Endothelial cell of umbilical vein (primary cell): ENCODE results near the gene WRNIP1.

ENCODE experiments used
- EZH2 ChIP-seq: IDR thresholded peaks from 2 replicates; pipeline ENCODE4 v1.6.1; 2012; ENCODE audit warnings: borderline replicate concordance, low read depth, mild to moderate bottlenecking, moderate library complexity, low read length, inconsistent platforms; ENCODE audit not compliant: severe bottlenecking
- FOS ChIP-seq: IDR thresholded peaks from 2 replicates; pipeline ENCODE4 v1.6.1; 2011; ENCODE audit warnings: mild to moderate bottlenecking, low read length, moderate library complexity, borderline replicate concordance; ENCODE audit not compliant: insufficient read depth
- GATA2 ChIP-seq: IDR thresholded peaks from 2 replicates; pipeline ENCODE4 v1.7.0; 2011; ENCODE audit warnings: low read depth, mild to moderate bottlenecking, moderate library complexity, mixed read lengths, low read length; ENCODE audit not compliant: insufficient read length, insufficient read depth
- JUN ChIP-seq: IDR thresholded peaks from 2 replicates; pipeline ENCODE4 v1.6.1; 2011; ENCODE audit warnings: borderline replicate concordance, low read depth; ENCODE audit not compliant: insufficient read length, insufficient read depth
- MAX ChIP-seq: IDR thresholded peaks from 2 replicates; pipeline ENCODE4 v1.6.1; 2011; ENCODE audit not compliant: insufficient read depth, insufficient read length
- MYC ChIP-seq: IDR thresholded peaks from one replicate; pipeline ENCODE4 v1.6.1; 2011; ENCODE audit warnings: mild to moderate bottlenecking, low read depth, low read length
- POLR2A ChIP-seq: IDR thresholded peaks from 2 replicates; pipeline ENCODE4 v1.6.1; 2012; ENCODE audit warnings: low read depth, mild to moderate bottlenecking, control low read depth, low read length
- POLR2AphosphoS5 ChIP-seq: IDR thresholded peaks from 2 replicates; pipeline ENCODE4 v1.6.1; 2012; ENCODE audit warnings: low read depth, mild to moderate bottlenecking, control low read depth, low read length, moderate library complexity; ENCODE audit not compliant: insufficient read depth
- TF ChIP-seq, protein P1 (sequence below), 2 donors: IDR thresholded peaks; 1 replicate in 1 of 2; 2 replicates in 1 of 2; pipeline ENCODE4 v1.5.1; 2011; ENCODE audit warnings: low read length in 2 of 2, mild to moderate bottlenecking in 2 of 2, moderate library complexity in 2 of 2, control low read depth in 1 of 2, inconsistent platforms in 1 of 2, low read depth in 1 of 2; ENCODE audit not compliant: insufficient read depth in 1 of 2; ENCODE audit errors: extremely low read depth in 1 of 2

GRCh38 chr6:2786269-2786668 lies 21.1 kb downstream of the WRNIP1 start:
- TF ChIP-seq, protein P1, sequence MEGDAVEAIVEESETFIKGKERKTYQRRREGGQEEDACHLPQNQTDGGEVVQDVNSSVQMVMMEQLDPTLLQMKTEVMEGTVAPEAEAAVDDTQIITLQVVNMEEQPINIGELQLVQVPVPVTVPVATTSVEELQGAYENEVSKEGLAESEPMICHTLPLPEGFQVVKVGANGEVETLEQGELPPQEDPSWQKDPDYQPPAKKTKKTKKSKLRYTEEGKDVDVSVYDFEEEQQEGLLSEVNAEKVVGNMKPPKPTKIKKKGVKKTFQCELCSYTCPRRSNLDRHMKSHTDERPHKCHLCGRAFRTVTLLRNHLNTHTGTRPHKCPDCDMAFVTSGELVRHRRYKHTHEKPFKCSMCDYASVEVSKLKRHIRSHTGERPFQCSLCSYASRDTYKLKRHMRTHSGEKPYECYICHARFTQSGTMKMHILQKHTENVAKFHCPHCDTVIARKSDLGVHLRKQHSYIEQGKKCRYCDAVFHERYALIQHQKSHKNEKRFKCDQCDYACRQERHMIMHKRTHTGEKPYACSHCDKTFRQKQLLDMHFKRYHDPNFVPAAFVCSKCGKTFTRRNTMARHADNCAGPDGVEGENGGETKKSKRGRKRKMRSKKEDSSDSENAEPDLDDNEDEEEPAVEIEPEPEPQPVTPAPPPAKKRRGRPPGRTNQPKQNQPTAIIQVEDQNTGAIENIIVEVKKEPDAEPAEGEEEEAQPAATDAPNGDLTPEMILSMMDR (IDR thresholded peaks at IDR 0.05; ENCODE audit: extremely low read depth in 1 of 2, insufficient read depth in 1 of 2, low read depth in 1 of 2, low read length in 2 of 2): no peak
- TF ChIP-seq EZH2: no peak
- no peak for TF ChIP-seq POLR2AphosphoS5
- no peak for TF ChIP-seq MYC
- no peak for TF ChIP-seq POLR2A
- no peak for TF ChIP-seq MAX
- no peak for TF ChIP-seq FOS
- TF ChIP-seq GATA2: no peak
- no peak for TF ChIP-seq JUN
